ENCODE measurements around the gene MGLL.

Gene MGLL

DNA sequence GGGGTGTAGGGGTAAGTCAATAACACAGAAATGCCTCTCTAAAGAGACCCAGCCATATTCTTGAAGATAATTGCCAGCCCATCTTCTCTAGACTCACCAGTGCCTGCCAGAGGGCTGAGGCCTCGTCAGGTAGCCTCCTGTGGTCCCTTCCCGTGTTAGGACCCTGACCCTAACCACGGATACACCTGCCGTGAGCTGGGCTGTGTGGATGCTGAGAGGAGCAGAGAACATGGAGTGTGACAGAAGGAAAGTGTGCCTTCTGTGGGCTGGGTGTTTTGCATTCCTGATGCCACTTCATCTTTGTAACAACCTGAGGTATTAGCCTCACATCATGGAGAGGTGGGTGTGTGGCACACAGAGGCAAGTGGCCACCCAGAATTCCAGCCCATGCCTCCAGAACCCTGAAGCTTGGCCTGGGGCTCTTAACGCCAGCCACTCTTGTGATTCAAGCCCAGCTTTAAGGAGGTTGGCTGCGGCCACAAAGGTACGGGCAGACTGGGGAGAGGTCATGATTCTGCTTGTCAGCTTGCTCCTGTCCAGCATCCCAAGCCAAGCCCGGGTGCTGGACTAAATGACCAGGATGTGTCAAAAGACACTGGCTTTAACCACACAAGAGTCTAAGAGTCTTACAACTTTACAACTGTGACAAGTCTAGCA, 170.7 kb downstream of the MGLL start:
- FAIRE-seq (peak; percentile 38), DNase-seq (ENCODE audit: extremely low spot score, insufficient read length, low read depth) (no peak)

DNA sequence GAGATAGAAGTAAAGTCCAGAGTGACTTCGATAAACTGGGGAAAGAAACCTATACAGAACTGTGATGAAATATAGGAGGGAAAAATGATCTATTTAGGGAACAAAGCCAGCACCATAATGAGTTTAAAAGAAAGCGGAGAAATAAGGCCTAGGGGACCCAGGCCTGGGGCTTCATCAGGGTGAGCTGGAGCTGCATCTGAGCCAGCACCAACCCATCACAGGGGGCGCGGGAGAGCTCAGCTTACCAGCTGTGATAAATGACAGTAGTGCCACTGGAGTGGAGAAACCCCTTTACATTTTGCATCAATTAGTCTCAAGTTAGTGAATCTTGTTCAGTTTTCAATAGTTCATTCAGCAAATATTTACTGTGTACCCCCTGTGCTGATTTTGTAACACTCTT, 172.1 kb downstream of the MGLL start:
- no peak for DNase-seq (ENCODE audit: extremely low spot score, insufficient read length, low read depth)
- FAIRE-seq: no peak

DNA sequence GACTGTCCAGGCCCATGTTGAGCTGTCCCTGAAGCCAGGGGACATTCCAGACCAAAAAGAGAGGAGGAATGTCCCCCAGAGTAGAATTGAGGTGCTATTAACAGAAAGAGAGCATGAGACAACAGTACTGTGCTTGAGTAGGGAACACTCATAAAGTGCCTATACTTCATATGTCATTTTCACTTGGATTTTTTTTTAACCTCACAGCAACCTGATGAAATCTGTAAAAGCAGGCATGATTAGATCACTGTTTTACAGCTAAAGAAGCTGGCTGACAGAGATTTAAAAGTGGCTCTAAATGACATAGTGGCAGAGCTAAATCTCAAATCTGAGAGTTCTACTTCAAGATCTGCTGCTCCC, 174.5 kb downstream of the MGLL start:
- FAIRE-seq (no peak), DNase-seq (ENCODE audit: extremely low spot score, insufficient read length, low read depth) (no peak)

DNA sequence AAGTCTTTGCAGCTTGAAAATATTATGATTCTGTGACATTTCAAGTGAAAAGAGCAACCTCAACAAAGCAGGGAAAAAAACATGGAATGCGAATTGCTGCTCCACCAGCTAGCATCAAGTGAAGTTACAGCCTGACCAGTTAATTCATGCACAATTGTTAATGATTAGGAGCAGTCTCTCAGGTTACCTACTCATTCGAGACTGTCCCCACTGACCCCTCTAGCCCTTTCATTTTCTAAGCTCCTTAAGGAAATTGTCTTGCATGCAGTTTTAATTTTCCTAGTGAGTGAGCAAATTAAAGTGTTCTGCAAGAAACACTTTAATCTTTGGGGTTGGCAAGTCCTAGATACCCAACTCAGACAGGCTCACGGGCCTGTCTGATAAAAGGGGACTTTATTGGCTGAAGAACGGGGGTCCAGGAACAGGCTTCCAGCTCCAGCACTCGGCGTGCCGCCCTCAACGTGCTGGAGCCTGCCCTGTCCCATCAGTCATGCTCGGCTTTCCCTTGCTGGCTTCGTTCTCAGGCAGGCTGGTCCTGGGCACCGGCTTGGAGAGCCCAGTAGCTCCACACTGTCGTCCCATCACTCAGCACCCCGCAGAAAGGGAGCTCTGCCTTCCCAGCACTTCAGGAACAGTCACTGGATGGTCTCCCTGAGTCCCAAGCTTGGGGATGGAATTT, 175.0 kb downstream of the MGLL start:
- FAIRE-seq: no peak
- no peak for DNase-seq (ENCODE audit: extremely low spot score, insufficient read length, low read depth)

- FAIRE-seq: no peak
Measured at GRCh38 chr3:127646501-127647046, 175.7 kb downstream of the MGLL start.

DNA sequence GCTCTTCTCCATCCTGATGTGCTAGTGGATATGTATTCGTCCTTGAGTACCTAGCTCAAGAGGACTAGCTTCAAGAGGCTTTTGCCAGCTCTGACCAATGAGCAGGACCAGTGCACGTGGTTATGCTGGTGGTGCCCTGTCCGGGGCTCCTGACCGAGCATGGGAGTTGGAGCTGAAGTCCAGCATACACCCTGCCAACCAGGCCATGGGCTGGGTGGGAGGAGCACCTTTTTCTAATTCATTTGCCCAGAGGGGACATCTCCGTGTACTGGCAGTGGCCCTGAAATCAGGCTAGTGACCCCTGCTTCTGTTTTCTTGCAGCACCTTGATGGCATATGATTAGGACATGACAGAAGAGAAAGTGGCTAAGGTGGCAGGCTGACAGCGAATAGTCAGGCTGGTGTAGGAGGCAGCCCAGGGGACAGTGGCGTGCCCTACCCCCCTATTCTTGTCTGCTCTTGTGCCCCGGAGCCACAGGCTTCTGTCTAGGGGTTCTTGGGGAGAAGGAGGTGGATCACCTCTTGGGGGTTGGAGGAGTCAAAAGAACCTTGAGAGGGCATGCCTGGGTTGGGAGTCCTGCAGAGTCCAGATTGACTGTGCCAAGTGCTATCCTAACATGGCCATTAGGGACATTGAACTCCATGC, 176.8 kb downstream of the MGLL start:
- no peak for FAIRE-seq
- no peak for DNase-seq (ENCODE audit: extremely low spot score, insufficient read length, low read depth)

More at GRCh38 chr3:127646501-127647046, 175.7 kb downstream of the MGLL start:
- DNase-seq (ENCODE audit: extremely low spot score, insufficient read length, low read depth): no peak

- DNase-seq (ENCODE audit: extremely low spot score, insufficient read length, low read depth) (no peak), FAIRE-seq (no peak)
Measured at GRCh38 chr3:127644641-127645370, 177.5 kb downstream of the MGLL start.

- no peak for DNase-seq (ENCODE audit: extremely low spot score, insufficient read length, low read depth)
- FAIRE-seq: no peak
Measured at GRCh38 chr3:127640042-127640355, 182.3 kb downstream of the MGLL start.

GRCh38 chr3:127639173-127640041, 182.9 kb downstream of the MGLL start:
- FAIRE-seq (no peak), DNase-seq (ENCODE audit: extremely low spot score, insufficient read length, low read depth) (no peak)
